IPS DF 4.7 (cell line): ENCODE measurements around the gene FAM185A.
"Not testable (repeated sequence)": the region's sequence is repeated elsewhere in the genome, so short reads cannot be mapped to it uniquely, and the experiment has no call there.

ENCODE experiments used
- DNase-seq: peaks from one replicate; pipeline ENCODE4 v3.0.0-alpha.2; 2013; ENCODE audit warnings: low spot score; ENCODE audit errors: extremely low read depth

FAM185A gene

DNA sequence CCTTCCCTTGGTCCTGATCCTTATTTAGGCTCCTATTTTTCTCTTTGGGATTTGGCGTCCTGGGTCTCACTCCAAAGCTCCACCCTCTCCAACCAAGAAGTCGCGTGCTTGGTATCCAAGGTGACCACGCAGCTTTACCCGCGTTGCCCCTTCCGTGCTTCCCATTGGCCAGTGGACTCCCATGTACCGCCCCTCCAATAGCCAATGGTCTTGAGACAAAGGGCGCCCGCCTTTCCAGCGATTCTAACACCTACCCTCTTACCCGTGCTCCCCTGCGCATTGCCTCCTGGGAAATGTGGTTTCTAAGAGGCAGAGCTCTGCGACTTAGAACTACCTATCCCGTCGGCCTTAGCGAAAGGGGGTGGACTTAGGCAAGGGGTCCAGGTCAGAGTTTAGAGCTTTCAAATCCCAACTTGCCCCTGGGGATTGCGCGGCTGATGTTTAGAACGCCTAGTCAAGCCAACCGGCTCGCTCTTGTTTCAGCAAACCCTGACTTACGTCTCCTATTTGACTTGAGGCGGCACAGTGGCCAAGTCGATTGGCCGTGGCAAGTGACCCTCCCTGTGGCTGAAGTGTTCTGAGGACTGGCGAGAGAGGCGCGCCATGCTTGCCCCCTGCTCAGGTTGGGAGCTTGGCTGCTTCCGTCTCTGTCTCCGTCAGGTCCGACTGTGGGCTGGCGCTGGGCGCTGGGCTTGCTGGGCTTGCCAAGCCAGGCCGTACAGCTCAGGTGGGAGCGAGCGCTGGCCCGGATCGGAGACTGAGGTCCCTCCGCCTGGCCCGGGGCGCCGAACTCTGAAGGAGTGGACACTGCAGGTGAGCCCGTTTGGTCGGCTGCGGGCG, at the start of gene FAM185A:
TSS of gene FAM185A (plus strand) at position 395 of the 840 bp plus-strand sequence. CDS start at position 604, 209 bp downstream.
- peak; percentile 99 for DNase-seq

- not testable (repeated sequence) for DNase-seq
Observed at GRCh38 chr7:102713011-102713690, 35.6 kb upstream of the FAM185A start.

GRCh38 chr7:102713691-102714080, 35.1 kb upstream of the FAM185A start:
- DNase-seq, result not testable (repeated sequence)

DNA sequence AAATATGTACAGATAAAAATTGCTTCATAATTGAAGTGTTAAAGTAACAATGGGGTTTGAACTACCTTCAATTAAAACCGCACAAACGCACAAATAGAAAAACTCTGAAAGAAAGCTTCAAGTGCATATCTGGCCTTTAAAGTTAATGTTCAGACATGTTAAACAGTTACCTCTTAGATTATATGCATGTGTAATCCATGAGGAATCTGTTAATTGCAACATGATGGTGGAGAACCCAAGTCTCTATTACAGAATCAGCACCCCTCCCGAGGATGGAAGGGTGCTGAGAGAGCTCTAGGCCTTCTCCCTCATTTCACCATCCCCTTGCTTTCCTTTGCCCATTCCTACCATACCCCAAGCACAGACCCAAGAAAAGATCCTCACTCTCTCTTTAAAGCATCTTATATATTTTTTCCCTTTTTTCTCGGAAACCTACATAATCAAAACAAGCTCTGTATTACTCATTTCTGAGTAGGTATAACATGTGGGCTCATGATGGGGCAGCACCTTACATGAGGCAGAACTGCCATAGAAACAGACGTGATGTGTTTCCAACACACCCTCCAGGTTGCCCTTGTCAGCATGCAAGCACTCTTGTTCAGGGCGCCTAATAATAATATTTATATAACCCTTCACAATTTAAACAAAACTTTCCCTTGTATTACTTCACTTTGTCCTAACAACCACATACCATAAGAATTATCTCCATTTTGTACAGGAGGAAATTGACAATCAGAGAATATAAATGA, 33.9 kb upstream of the FAM185A start:
- DNase-seq, result not testable (repeated sequence)

- DNase-seq, result not testable (repeated sequence)
Observed at GRCh38 chr7:102715718-102716117, 33.1 kb upstream of the FAM185A start.

DNA sequence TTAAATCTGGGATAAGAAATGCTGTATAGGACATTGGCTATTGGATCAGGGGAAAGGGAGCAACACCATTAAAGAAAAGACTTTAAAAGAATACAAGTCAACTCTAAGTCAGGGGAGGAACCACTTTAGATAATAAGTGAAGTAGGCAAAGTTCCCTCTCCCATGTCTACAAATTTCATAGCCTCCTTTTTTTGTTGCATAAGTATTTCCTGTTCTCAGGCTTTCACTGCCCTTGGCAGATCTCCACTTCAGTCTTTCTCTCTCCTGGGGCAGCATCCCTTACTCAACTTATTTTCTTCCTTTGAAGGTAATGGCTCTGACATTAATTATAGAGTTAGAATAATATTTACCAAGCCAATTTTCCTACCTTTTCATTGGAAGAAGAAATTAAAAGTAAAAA, 30.3 kb upstream of the FAM185A start:
- DNase-seq, result not testable (repeated sequence)

DNA sequence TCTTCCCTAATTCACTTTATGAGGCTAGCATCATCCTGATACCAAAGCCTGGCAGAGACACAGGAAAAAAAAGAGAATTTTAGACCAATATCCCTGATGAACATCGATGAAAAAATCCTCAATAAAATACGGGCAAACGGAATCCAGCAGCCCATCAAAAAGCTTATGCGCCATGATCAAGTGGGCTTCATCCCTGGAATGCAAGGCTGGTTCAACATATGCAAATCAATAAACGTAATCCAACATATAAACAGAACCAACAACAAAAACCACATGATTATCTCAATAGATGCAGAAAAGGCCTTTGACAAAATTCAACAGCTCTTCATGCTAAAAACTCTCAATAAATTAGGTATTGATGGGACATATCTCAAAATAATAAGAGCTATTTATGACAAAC, 22.6 kb upstream of the FAM185A start:
- DNase-seq, result not testable (repeated sequence)

- not testable (repeated sequence) for DNase-seq
Observed at GRCh38 chr7:102729670-102730069, 19.1 kb upstream of the FAM185A start.

DNA sequence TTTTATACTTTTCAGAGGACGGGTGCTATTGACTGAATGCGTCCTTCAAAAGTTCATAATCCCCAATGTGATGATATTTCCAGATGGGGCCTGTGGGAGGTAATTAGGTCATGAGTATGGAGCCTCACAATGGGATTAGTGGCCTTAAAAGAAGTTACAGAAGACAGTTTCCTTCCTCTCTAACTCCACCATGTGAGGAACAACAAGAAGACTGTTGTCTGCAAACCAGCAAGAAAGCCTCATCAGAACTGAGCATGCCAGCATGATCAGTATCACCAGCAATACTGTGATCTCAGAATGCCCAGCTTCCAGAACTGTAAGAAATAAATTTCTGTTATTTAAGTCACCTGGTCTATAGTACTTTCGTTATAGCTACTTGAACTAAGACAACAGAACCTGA, 18.4 kb upstream of the FAM185A start:
- not testable (repeated sequence) for DNase-seq

DNA sequence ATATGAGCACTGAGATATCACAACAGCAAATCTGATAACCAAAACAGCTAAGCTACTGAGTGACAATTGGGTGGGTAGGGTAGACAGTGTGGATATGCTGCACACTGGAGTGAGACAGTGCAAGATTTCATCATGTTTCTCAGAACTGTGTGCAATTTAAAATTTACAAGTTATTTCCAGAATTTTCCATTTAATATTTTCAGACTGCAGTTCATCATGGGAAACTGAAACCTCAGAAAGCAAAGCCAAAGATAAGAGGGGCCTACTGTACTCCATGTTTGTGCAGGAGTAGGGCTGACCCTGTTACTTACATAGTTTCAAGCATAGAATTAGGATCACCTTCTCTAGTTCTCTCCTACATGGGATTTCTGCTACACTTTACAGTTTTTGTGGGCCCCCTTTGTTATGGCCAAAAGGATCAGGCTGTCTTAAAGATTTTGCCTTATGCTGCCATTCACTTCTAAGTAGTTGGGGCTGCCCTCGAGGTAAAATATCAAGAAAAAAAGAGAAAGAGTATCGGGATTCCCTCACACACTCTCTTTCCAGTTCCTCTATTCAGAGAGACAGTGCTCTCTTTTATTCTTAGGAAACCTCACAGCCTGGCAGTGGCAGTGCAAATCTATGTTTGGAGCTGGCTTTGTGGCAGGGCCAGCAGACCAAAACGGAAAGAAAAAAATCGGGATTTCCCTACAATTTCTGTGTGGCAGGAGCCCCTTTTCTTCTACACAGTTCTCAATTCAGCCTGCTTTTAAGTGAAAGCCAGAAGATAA, 6.6 kb upstream of the FAM185A start:
- DNase-seq, result not testable (repeated sequence)

DNA sequence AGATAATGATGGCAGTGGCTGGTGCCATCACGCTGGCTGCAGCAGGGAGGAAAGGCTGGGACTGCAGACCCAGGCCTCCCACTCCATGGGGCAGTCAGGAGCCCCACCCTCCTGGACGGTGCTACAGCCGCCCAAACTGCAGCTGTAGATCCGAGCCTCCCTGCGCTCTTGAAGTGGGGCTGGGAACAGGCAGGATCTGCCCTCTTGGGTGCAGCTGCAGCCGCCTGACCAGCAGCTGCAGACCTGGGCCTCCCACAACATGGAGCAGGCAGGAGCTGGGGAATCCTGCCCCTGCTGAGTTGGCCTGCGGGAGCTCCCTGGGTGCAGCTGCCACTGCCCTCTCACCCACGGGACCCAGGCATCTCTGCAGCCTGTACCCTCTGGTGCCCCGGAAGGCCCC, 4.9 kb upstream of the FAM185A start:
- not testable (repeated sequence) for DNase-seq

GRCh38 chr7:102745494-102746288, 3.1 kb upstream of the FAM185A start:
- not testable (repeated sequence) for DNase-seq

- DNase-seq, result not testable (repeated sequence)
Observed at GRCh38 chr7:102749445-102749786, 617 bp downstream of the FAM185A start.

DNA sequence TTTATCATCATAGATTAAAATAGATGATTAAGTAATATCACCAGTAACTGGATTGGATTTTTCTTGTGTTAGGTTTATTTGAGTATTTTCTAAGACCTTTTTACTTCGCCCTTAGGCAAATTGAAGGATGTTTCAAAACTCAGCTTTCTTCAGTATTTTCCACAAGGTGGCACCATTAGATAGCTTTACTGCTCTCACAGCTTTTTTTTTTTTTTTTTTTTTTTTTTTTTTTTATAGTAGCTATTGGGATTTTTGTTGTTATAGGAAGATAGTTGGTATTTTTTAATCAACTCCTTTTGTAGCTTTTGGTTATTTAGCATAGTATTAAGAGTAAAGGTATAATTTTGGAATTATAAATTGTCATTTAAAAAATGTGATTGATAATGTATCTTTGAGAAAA, 9.4 kb downstream of the FAM185A start:
- not testable (repeated sequence) for DNase-seq

DNA sequence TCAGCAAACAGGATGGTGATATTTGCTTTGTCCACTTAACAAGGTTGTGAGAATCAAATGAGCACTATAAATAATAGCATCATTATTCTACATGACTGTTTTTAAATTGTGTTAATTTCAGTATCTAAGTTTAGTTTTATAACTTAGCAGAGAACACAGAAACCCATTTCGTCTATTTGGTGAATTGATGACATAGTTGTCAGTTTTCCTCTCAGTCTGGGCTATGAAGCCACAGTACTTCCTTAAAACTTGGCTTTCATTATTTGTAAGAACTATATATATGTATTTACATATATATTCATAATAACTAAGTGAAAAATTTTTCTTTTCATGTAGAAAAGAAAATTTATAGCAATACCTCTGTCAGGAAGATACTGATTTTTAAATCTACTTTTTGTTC, 11.1 kb downstream of the FAM185A start:
- DNase-seq, result not testable (repeated sequence)

DNA sequence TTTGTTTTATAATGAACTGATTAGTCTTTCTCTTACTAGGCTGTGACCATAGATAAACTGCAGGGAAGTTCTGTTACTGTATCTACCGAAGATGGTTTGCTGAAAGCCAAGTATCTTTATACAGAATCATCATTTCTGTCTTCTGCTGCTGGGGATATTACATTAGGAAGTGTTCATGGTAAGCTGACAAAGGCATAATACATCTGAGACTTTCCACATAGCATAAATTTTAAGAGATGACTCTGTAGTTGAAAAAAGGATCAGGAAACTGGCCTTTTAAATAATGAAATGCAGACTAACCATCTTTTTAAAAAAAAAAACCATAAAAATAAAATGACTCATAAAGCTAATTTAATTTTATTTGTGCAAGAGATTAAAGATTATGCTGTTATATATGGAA, 12.4 kb downstream of the FAM185A start:
- DNase-seq, result not testable (repeated sequence)

GRCh38 chr7:102763295-102763905, 14.6 kb downstream of the FAM185A start:
- not testable (repeated sequence) for DNase-seq

DNA sequence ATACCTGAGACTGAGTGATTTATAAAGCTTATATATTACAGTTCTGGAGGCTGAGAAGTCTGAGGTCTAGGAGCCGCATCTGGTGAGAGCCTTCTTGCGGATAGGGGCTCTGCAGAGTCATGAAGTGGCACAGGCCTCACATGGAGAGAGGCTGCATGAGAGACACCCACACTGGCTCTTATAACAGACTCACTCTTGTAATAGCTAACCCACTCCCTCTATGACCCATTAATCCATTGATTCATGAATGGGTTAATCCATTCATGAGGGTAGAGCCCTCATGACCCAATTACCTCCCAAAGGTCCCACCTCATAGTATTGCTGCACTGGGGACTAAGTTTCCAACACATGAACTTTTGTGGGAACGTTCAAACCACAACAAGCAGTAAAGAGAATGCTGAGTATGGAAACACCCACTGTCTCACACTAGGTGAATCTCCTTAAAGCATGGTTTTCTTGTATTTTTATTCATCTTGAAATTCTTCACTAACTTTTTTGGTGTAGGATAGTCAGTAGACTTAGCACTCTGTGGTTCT, 20.9 kb downstream of the FAM185A start:
- not testable (repeated sequence) for DNase-seq

DNA sequence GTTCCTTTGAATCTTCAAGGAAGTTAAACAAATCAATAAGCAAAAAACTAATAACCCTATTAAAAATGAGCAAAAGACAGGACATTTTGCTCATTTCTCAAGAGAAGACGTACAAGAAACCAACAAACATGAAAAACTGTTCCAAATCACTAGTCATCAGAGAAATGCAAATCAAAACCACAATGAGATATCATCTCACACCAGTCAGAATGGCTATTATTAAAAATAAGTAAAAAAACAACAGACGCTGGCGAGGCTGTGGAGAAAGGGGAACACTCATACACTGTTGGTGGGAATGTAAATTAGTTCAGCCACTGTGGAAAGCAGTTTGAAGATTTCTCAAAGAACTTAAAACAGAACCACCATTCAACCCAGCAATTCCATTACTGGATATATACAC, 21.7 kb downstream of the FAM185A start:
- not testable (repeated sequence) for DNase-seq
